DMS79 (cell line): Measurements from ENCODE around the gene TNIP3.

Experiments
- DNase-seq: peaks from one replicate; lab custom pipeline; 2025; lab: John Stamatoyannopoulos, UW

TNIP3 gene

GRCh38 chr4:121139533-121140222 lies 24.4 kb downstream of the TNIP3 start:
- DNase-seq, result no peak

DNA sequence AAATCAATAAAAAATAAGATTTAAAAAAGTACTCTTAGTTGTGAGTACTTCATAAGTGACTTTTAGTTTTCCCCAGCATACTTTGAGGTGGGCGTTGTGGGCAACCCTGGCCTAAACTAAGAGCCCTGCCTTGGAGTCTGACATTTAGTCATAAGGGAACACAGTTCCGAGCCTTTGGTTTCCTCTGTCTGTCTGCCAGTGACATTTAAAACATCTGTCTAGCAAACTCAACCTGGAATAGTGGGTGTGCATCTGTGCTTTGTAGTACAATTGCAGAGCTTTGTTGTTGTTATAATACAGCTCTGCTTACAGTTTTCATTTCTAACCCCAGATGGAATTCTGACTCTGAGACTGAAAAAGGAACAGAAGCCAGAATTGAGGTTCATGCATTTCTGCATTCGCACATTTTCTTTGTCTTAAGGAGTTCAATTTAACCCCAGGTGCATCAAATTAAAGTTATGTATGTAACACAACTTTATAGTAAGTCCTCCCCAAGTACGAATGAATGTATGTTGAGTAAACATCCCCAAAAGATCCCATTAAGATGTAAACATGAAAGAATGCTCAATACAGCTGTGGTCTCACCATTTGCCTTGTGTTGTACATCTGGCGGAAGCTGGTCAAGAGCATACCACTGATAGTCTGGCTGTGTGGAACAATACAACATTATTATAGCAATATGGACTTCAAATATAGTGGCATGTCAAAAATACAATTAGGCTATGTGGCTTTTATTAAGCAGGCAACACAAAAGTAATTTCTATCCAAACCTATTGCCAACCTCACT lies 25.9 kb downstream of the TNIP3 start:
- no peak for DNase-seq

DNA sequence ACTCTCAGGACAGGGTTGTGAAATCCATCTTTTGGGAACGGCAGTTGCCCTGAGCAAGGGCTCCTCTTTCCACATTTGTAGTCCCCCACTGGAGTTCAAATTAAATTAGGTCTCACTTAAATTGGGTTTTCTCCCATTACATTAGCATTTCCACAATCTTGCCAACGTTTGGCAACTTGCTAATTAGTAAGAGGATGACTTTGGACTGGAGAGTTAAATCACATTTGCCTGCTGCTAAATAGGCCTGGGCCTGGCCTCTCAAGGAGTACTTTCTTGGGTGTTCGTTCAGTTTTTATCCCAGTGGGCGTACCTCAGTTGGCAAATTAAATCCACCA lies 33.8 kb downstream of the TNIP3 start:
- DNase-seq, result no peak

DNA sequence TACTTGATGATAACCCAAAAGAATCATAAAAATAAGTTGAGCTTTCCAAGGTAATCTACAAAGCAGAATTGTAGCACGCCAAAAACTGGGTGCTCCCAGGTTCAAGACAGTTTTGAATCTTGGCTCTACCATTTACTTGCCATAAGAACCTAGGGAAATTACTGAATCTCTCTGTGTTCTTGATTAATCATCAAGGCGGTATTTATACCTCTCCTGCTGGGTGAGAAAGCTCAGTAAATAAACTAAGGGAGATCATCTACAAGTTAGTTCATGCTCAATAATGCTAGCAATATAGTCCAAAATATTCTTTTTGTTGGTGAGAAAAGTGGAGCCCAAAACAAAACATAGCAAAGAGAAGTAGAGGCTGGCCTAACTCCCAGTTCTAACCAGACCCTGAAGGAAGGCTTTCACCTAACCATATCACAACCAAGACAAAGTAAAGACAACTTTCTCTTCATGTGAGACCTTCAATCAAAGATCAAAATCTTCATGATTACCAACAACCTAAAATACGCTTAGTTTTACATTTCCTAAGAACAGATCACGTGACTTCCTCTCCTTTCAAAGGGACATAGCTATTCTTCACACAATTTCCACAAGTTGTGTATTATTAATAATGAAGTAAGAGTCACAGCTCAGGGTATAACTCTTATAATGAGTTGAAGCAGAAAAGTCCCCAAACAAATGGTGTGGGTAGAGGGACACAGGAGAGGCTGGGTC lies 34.4 kb downstream of the TNIP3 start:
- no peak for DNase-seq

- DNase-seq, result no peak
These were observed 37.0 kb downstream of the TNIP3 start for GRCh38 chr4:121127100-121127499.

GRCh38 chr4:121126449-121127006 lies 37.6 kb downstream of the TNIP3 start:
- DNase-seq, result no peak

DNA sequence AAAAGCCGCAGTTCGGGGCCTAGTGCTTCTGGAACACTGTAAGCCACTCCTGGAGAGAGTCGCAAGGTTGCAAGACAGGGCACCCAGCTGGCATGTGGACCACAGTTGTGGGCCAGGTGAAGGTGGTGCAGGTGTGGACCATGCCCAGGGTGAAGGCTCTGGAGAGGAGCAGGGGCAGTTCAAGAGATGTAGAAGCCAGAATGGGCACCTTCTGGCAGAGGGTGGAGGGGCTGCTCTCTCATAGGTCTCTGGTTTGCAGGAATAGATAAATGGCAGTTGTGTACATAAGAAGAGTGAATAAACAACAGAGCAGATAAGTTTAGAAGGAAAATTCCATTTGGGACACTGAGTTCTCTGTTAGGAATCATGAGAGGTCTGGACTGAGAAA lies 38.6 kb downstream of the TNIP3 start:
- no peak for DNase-seq

DNA sequence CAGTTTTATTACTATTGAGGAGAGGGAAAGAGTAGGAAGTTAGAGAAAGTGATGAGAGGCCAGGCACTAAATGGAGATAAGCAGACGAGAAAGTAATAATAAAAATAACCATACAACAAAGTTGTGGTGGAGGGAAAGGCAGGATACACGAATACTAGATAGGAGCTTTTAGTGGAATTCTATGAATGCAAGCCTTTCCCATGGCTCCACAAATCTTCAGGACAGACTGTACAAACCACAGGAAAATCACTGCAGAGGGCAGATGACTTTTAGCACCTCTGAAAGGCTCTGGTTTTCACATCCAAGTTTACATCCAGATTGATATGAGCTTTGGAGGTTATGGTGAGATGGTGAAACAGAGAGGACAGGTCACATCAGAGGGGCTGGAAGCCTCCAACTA lies 41.5 kb downstream of the TNIP3 start:
- no peak for DNase-seq

- DNase-seq, result no peak
These were observed 44.4 kb downstream of the TNIP3 start for GRCh38 chr4:121119715-121120114.

- no peak for DNase-seq
These were observed 45.8 kb downstream of the TNIP3 start for GRCh38 chr4:121118344-121118743.

DNA sequence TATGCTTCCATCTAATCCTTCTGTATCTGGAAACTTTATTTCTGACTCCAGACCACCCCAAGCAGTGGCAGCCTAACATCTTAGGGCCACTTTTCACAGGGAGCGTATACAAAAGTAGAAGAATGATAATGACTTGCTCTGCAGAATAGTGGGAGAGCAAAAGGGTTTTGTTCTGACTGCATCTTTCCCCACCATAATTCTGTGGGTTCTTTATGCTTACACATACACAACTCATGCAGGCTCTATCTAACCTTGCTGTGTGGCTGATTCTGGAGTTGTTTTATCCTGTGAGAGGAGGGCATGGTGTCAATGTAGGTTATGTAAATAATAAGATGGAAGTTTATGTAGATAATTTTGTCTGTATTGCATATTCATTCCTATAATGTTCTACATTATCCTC lies 49.4 kb downstream of the TNIP3 start:
- no peak for DNase-seq

- no peak for DNase-seq
These were observed 51.6 kb downstream of the TNIP3 start for GRCh38 chr4:121112530-121112929.

- DNase-seq, result no peak
These were observed 55.6 kb downstream of the TNIP3 start for GRCh38 chr4:121108557-121108956.

- DNase-seq, result no peak
These were observed 56.6 kb downstream of the TNIP3 start for GRCh38 chr4:121107507-121107906.

GRCh38 chr4:121100093-121100775 lies 63.9 kb downstream of the TNIP3 start:
- no peak for DNase-seq

DNA sequence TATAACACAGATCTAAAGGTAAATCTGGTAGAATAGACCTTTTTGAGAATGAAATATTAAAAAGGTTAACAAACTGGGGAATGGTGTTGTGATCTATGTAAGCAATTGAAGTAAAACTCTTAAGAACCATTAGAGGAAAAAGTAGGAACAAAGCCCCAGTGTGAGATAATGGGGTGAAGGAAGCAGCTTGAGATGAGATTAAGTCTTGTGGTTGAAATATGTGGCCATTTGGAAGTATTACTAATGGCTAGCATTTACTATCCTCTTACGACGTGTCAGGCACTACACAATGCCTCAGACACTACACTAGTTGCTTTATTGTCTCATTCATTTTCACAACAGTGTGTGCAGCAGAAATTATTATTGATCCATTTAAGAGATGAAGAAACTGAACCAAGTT lies 65.9 kb downstream of the TNIP3 start:
- no peak for DNase-seq

GRCh38 chr4:121096629-121097028 lies 67.5 kb downstream of the TNIP3 start:
- DNase-seq, result no peak

- no peak for DNase-seq
These were observed 67.9 kb downstream of the TNIP3 start for GRCh38 chr4:121096191-121096590.

DNA sequence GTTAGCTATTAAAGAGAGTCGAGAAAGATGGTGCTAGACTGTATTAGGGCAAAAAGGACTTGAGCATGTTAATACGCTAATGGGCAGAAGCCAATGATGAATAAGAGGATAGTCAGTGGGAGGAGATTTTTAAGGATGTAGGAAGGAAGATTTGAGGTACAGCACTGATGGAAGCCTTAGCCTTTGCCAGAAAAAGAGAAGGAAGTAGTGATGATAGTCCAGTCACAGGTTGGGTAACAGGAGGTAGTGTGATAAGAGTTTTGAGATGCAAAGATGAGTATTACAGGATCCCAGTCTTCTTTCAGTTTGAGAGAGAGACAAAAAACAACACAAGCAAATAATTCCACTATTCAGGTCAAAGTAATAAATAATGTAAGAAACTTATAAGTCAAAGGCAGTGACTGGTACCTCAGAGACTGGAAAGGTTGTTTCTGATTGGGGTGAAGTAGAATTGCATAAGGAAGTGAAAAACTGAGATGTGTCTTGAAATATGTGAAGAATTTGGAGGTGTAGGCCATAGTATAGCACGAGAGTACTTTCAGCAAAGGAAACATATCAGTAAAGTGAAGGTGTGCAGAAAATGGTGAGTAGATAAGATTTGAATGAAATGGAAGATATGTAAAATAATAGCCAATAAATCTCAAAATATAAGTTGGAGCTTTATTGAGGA lies 69.7 kb downstream of the TNIP3 start:
- no peak for DNase-seq

DNA sequence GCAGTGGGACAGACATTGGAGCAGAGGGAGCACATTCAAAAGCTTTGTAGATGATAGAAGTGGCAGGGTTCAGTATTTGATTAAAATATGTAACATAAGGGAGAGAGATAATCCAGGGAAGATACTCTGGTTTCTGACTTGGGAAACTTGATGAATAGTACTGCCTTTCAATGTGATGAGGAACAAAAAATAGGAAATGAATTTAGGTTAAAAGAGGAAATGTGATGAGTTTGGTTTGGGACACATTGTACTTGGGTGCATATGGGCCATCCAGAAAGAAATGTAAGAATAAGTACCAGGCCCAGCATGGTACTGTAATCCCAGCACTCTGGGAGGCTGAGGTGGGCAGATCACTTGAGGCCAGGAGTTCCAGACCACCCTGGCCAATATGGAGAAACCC lies 70.9 kb downstream of the TNIP3 start:
- DNase-seq, result no peak

- DNase-seq, result no peak
These were observed 72.2 kb downstream of the TNIP3 start for GRCh38 chr4:121091941-121092340.

GRCh38 chr4:121088867-121089266 lies 75.3 kb downstream of the TNIP3 start:
- no peak for DNase-seq
